HUDEP-2 (cell line): ENCODE data around the gene TMEM119.

Source experiments
- DNase-seq, 76 experiments: peaks; one replicate each; lab custom pipeline; 2025; ENCODE audit not compliant: unreplicated experiment in 76 of 76; lab: John Stamatoyannopoulos, UW

The TMEM119 gene

GRCh38 chr12:108597559-108598471 lies at the start of gene TMEM119:
Gene TMEM119 (minus strand): TSS chr12:108598084. CDS start chr12:108592383, 5,701 bp downstream.
- no peak for DNase-seq

- no peak for DNase-seq
Measured at GRCh38 chr12:108646600-108647579, 49.0 kb upstream of the TMEM119 start.

- DNase-seq = no peak
Measured at GRCh38 chr12:108645686-108646599, 48.1 kb upstream of the TMEM119 start.

GRCh38 chr12:108644811-108645120 lies 46.9 kb upstream of the TMEM119 start:
- DNase-seq = no peak

- DNase-seq = peak in 1 of 76 experiments; percentile 24
Measured at GRCh38 chr12:108643941-108644810, 46.3 kb upstream of the TMEM119 start.

GRCh38 chr12:108642899-108643654 lies 45.2 kb upstream of the TMEM119 start:
- no peak for DNase-seq

GRCh38 chr12:108642269-108642870 lies 44.5 kb upstream of the TMEM119 start:
- no peak for DNase-seq

- peak in 1 of 76 experiments; percentile 48 for DNase-seq
Measured at GRCh38 chr12:108641446-108642268, 43.8 kb upstream of the TMEM119 start.

- DNase-seq = peak in 74 of 76 experiments; percentile 17 to 90 (median 82)
Measured at GRCh38 chr12:108640802-108641445, 43.0 kb upstream of the TMEM119 start.

GRCh38 chr12:108638997-108639822 lies 41.3 kb upstream of the TMEM119 start:
- no peak for DNase-seq

- no peak for DNase-seq
Measured at GRCh38 chr12:108638141-108638827, 40.4 kb upstream of the TMEM119 start.

GRCh38 chr12:108637222-108637971 lies 39.5 kb upstream of the TMEM119 start:
- no peak for DNase-seq

- no peak for DNase-seq
Measured at GRCh38 chr12:108635997-108636808, 38.3 kb upstream of the TMEM119 start.
